Tibial nerve (tissue), 4 donors: Measurements from ENCODE around the gene TMEM120B. TPM values are rescaled to one million over a fixed set of nuclear protein-coding genes. Genes with fewer than 3 reads are reported as not detected.

Source experiments
- DNase-seq, 2 donors: peaks; one replicate each; pipeline ENCODE4 v3.0.0-alpha.2; 2019; ENCODE audit warnings: low spot score in 2 of 2
- H3K27ac ChIP-seq, 4 donors: fragments of 200-600 bp; sonication (generic) in 3 of 4; one replicate each; pipeline ENCODE4 v1.5.1; 2017 to 2019; ENCODE audit warnings: mild to moderate bottlenecking in 1 of 4
- H3K27me3 ChIP-seq, 2 donors: fragments of 200-600 bp; sonication (generic) in 1 of 2; one replicate each; pipeline versions ENCODE4 v1.5.1 to v1.6.0; 2017 to 2019
- H3K36me3 ChIP-seq, 3 donors: fragments of 200-600 bp; sonication (generic); one replicate each; pipeline ENCODE4 v1.5.1; 2018 to 2019
- H3K4me1 ChIP-seq, 4 donors: fragments of 200-600 bp; sonication (generic) in 3 of 4; one replicate each; pipeline ENCODE4 v1.5.1; 2017 to 2019
- H3K4me3 ChIP-seq, 4 donors: fragments of 200-600 bp; sonication (generic) in 3 of 4; one replicate each; pipeline ENCODE4 v1.5.1; 2017 to 2019; ENCODE audit warnings: mild to moderate bottlenecking in 1 of 4, moderate library complexity in 1 of 4
- H3K9me3 ChIP-seq, 4 donors: fragments of 200-600 bp; sonication (generic) in 3 of 4; one replicate each; pipeline ENCODE4 v1.5.1; 2017 to 2019
- CTCF ChIP-seq, 5 experiments: fragments of 200-600 bp in 3 of 5; fragments of 450-650 bp in 2 of 5; sonication (generic) in 3 of 5; IDR thresholded peaks; one replicate each; pipeline ENCODE4 v1.5.1; 2016 to 2019; ENCODE audit warnings: antibody characterized with exemption in 5 of 5, mild to moderate bottlenecking in 3 of 5, moderate library complexity in 2 of 5
- EP300 ChIP-seq, 2 donors: sonication (generic); formaldehyde crosslinking; IDR thresholded peaks; one replicate each; pipeline ENCODE4 v1.6.1; 2017; ENCODE audit warnings: antibody characterized with exemption in 2 of 2, mild to moderate bottlenecking in 1 of 2
- POLR2A ChIP-seq, 2 donors: fragments of 450-650 bp; IDR thresholded peaks; one replicate each; pipeline ENCODE4 v1.6.1; 2017; ENCODE audit warnings: antibody characterized with exemption in 2 of 2, mild to moderate bottlenecking in 2 of 2, moderate library complexity in 2 of 2
- WGBS, 2 donors: methylation state at CpG; one replicate each; pipeline ENCODE4 v1.1.5; 2018; 5-methylcytosine and 5-hydroxymethylcytosine counted together
- total RNA-seq, 4 donors: library from RNA; depleted of rRNA; stranded (reverse); fragments of >200 nt; gene quantifications; one replicate each; pipeline ENCODE4 v1.1.0, GENCODE V29; 2016

The TMEM120B gene
- total RNA-seq, 4 donors from 2014 or later: 10.1 to 13.9 (median 11.5) TPM

DNA sequence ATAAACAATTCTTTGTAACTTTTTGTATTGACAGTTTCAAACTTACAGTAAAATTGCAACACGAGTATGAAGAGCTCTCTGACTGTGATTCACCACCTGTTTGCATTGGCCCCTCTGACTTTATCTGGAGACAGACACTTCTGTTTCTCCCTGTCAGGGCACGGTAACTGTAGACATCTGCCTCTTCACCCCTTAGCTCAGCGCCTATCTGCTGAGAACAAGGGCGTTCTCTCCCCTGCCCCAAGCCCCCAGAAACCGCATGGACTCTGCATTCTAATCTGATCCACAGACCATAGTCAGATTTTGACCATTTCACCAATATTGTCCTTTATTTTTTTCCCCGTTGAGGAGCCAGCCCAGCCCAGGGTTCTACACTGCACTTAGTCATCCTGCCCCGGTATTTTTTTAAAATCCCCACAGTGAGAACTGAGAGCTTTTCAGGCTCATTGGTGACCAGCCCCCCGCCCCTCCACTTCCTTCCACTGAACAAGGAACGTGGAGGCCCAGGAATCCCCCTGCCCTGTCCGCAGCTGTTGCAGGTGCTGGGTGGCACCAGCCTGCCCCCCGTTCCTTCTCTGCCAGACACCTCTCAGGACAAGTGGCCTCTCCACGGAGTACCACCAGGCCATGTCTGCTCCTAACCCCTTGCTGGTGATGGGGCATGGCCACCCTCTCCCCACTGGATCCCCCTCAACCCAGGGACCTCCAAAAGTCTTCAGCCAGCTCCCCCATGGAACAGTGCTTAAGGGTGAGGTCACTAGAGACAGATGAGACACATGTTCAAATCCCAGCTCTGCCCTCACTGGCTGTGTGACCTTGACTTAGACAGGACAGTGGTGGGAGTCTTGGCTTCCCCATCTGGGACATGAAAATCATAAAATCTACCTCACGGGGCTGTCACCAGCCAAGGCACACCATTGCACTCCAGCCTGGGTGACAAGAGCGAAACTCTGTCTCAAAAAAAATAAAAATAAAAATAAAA lies 69.7 kb downstream of the TMEM120B start:
- WGBS, 2 donors: 40 to 45% methylated on average over 14 of the region's 14 CpGs
- peaks cover 0 to 44% (median 0%) of the 10 kb centered on the region in 3 donors for H3K36me3 ChIP-seq
- H3K4me3 ChIP-seq: no peak overlapping the region
- TF ChIP-seq POLR2A (IDR thresholded peaks at IDR 0.05) (no peak), EP300 (IDR thresholded peaks at IDR 0.05) (no peak), CTCF (IDR thresholded peaks at IDR 0.05) (no peak)
- H3K27me3 ChIP-seq: no peaks in the 10 kb centered on the region
- no peaks in the 10 kb centered on the region for H3K9me3 ChIP-seq
- DNase-seq: no peak
- H3K4me1 ChIP-seq: peaks cover 0 to 26% (median 15%) of the 10 kb centered on the region in 4 donors
- H3K27ac ChIP-seq: peak overlapping the region in 3 of 4 donors; percentile 32 to 59 (median 47)

- H3K9me3 ChIP-seq: no peaks in the 10 kb centered on the region
- no peak overlapping the region for H3K4me3 ChIP-seq
- WGBS, 2 donors: 65 to 67% methylated on average over 6 of the region's 6 CpGs
- no peak for TF ChIP-seq CTCF (IDR thresholded peaks at IDR 0.05)
- no peak for TF ChIP-seq POLR2A (IDR thresholded peaks at IDR 0.05)
- TF ChIP-seq EP300 (IDR thresholded peaks at IDR 0.05): no peak
- H3K27me3 ChIP-seq: no peaks in the 10 kb centered on the region
- DNase-seq: no peak
- H3K4me1 ChIP-seq: peaks cover 0 to 27% (median 19%) of the 10 kb centered on the region in 4 donors
- peaks cover 0 to 29% (median 0%) of the 10 kb centered on the region in 3 donors for H3K36me3 ChIP-seq
- no peak overlapping the region for H3K27ac ChIP-seq
These were observed 71.2 kb downstream of the TMEM120B start for GRCh38 chr12:121783766-121784165.

GRCh38 chr12:121784460-121784859 lies 71.9 kb downstream of the TMEM120B start:
- 52 to 64% methylated on average over 6 of the region's 6 CpGs for WGBS, 2 donors
- no peaks in the 10 kb centered on the region for H3K9me3 ChIP-seq
- DNase-seq: no peak
- H3K4me3 ChIP-seq: no peak overlapping the region
- H3K36me3 ChIP-seq: peaks cover 0 to 22% (median 0%) of the 10 kb centered on the region in 3 donors
- H3K27me3 ChIP-seq: no peaks in the 10 kb centered on the region
- no peak overlapping the region for H3K27ac ChIP-seq
- TF ChIP-seq CTCF (IDR thresholded peaks at IDR 0.05) (no peak), EP300 (IDR thresholded peaks at IDR 0.05) (no peak), POLR2A (IDR thresholded peaks at IDR 0.05) (no peak)
- peaks cover 0 to 31% (median 19%) of the 10 kb centered on the region in 4 donors for H3K4me1 ChIP-seq

- peaks cover 0 to 3% (median 0%) of the 10 kb centered on the region in 3 donors for H3K36me3 ChIP-seq
- H3K4me3 ChIP-seq: no peak overlapping the region
- H3K9me3 ChIP-seq: no peaks in the 10 kb centered on the region
- no peak for TF ChIP-seq POLR2A (IDR thresholded peaks at IDR 0.05)
- TF ChIP-seq EP300 (IDR thresholded peaks at IDR 0.05): no peak
- no peak for TF ChIP-seq CTCF (IDR thresholded peaks at IDR 0.05)
- H3K27me3 ChIP-seq: no peaks in the 10 kb centered on the region
- no peak for DNase-seq
- WGBS, 2 donors: 80 to 83% methylated on average over 6 of the region's 6 CpGs
- H3K27ac ChIP-seq: peak overlapping the region in 1 of 4 donors; percentile 64
- peaks cover 0 to 41% (median 16%) of the 10 kb centered on the region in 4 donors for H3K4me1 ChIP-seq
These were observed 73.9 kb downstream of the TMEM120B start for GRCh38 chr12:121786440-121786825.
